Measurements from ENCODE around the gene LDLRAP1.

- TF ChIP-seq POLR2AphosphoS5 (IDR thresholded peaks at IDR 0.05) = no peak
- TF ChIP-seq, protein P1, sequence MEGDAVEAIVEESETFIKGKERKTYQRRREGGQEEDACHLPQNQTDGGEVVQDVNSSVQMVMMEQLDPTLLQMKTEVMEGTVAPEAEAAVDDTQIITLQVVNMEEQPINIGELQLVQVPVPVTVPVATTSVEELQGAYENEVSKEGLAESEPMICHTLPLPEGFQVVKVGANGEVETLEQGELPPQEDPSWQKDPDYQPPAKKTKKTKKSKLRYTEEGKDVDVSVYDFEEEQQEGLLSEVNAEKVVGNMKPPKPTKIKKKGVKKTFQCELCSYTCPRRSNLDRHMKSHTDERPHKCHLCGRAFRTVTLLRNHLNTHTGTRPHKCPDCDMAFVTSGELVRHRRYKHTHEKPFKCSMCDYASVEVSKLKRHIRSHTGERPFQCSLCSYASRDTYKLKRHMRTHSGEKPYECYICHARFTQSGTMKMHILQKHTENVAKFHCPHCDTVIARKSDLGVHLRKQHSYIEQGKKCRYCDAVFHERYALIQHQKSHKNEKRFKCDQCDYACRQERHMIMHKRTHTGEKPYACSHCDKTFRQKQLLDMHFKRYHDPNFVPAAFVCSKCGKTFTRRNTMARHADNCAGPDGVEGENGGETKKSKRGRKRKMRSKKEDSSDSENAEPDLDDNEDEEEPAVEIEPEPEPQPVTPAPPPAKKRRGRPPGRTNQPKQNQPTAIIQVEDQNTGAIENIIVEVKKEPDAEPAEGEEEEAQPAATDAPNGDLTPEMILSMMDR (IDR thresholded peaks at IDR 0.05) = peak in 3 of 4 experiments; percentile 23 to 66 (median 45)
Measured at GRCh38 chr1:25503551-25504426, 39.6 kb upstream of the LDLRAP1 start.

All from prostate gland (tissue), 2 donors.